ENCODE measurements around the gene FGF5.

DNA sequence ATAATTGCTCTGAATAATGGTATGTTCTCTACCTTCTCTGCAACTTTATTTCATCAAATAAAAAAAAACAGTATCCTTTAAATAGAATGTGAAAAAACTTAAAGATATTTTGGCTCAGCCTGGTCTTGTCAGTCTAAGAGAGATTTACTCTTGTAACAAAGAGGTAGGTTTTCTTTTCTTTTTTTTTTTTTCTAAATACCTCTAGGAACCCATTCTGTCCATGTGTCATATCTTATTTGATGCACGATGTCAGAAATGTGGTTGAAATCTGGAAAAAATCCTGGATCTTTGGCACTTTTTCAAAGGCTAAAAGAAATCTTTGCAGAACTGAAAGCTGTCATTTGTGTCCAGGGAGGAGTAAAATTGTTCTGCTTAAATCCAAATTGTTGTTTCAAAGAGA is 17.3 kb upstream of the FGF5 start:
- TF ChIP-seq, protein P1, sequence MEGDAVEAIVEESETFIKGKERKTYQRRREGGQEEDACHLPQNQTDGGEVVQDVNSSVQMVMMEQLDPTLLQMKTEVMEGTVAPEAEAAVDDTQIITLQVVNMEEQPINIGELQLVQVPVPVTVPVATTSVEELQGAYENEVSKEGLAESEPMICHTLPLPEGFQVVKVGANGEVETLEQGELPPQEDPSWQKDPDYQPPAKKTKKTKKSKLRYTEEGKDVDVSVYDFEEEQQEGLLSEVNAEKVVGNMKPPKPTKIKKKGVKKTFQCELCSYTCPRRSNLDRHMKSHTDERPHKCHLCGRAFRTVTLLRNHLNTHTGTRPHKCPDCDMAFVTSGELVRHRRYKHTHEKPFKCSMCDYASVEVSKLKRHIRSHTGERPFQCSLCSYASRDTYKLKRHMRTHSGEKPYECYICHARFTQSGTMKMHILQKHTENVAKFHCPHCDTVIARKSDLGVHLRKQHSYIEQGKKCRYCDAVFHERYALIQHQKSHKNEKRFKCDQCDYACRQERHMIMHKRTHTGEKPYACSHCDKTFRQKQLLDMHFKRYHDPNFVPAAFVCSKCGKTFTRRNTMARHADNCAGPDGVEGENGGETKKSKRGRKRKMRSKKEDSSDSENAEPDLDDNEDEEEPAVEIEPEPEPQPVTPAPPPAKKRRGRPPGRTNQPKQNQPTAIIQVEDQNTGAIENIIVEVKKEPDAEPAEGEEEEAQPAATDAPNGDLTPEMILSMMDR (IDR thresholded peaks at IDR 0.05): no peak
- no peak for TF ChIP-seq POLR2A (IDR thresholded peaks at IDR 0.05)

Measured in heart left ventricle (tissue), 13 donors.